ENCODE data around the gene CAPS. TPM values are rescaled to one million over a fixed set of nuclear protein-coding genes. Genes with fewer than 3 reads are reported as not detected.

Gene CAPS
- total RNA-seq, 1 experiment from 2014 or later, result 2.4 TPM

DNA sequence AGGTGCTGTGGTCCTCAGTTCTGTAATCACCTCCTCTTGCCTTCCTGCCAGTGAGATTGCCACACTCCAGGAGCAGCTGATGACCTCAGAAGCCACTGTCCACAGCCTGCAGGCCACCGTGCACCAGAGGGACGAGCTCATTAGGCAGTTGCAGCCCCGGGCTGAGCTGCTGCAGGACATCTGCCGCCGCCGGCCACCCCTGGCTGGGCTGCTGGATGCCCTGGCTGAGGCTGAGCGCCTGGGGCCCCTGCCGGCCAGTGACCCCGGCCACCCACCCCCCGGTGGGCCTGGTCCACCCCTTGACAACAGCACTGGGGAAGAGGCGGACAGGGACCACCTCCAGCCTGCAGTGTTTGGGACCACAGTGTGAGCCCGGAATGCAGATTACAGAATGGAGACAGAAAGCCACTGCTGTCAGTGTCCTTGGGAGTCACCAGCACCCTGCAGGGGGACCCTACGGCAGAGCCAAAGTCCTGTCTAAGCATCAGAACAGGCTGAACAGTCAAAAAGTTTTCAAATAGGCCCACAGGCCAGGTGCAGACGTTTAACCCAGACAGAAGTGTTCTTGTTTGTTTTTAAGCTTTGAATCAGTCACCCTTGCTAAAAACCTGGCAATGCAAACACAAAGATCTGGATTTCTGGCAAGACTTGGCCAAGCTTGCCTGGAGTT, 5.1 kb upstream of the CAPS start:
- DNase-seq (ENCODE audit: low read depth), result no peak

DNA sequence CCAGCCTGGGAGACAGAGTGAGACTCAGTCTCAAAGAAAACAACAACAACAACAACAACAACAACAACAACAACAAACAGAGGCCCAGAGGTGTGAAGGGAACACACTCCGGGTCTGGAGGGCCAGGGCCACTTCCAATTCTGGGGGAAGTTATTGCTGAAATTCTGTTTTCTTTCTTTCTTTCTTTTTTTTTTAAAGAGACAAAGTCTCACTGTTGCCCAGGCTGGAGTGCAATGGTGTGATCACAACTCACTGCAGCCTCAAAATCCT, 3.5 kb upstream of the CAPS start:
- no peak for DNase-seq (ENCODE audit: low read depth)

- DNase-seq (ENCODE audit: low read depth), result no peak
Observed at GRCh38 chr19:5911366-5911765, 2.7 kb upstream of the CAPS start.

- no peak for DNase-seq (ENCODE audit: low read depth)
Observed at GRCh38 chr19:5914358-5914774, 312 bp downstream of the CAPS start.

DNA sequence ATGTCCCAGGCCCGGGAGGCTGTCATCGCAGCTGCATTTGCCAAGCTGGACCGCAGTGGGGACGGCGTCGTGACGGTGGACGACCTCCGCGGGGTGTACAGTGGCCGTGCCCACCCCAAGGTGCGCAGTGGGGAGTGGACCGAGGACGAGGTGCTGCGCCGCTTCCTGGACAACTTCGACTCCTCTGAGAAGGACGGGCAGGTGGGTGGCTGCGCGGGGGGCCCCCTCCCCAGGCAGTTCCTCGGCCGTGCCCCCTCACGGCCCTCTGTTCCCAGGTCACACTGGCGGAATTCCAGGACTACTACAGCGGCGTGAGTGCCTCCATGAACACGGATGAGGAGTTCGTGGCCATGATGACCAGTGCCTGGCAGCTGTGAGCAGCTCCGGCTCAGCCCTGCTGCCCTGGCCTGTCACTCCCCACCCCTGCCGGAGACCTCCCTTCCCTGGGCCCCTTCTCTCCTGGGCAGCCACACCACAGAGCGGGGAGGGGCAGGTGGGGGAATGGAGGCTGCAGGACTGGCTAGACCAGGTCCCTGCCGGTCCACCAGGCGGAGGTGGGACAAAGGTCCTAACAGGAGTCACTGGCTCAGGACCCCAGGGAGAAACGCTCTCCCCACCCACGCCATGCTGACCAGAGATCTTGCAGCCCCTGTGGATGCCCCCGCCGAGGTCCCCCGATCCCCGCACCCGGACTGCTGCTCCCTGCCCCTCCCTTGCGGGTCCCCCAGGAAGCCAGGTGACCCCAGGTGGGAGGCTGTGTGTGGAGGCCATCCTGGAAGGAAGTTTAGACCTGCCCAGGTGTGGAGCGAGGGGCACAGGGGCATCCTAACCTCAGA, 1.1 kb downstream of the CAPS start:
- DNase-seq (ENCODE audit: low read depth), result no peak

- no peak for DNase-seq (ENCODE audit: low read depth)
Observed at GRCh38 chr19:5915782-5916165, 1.7 kb downstream of the CAPS start.

DNA sequence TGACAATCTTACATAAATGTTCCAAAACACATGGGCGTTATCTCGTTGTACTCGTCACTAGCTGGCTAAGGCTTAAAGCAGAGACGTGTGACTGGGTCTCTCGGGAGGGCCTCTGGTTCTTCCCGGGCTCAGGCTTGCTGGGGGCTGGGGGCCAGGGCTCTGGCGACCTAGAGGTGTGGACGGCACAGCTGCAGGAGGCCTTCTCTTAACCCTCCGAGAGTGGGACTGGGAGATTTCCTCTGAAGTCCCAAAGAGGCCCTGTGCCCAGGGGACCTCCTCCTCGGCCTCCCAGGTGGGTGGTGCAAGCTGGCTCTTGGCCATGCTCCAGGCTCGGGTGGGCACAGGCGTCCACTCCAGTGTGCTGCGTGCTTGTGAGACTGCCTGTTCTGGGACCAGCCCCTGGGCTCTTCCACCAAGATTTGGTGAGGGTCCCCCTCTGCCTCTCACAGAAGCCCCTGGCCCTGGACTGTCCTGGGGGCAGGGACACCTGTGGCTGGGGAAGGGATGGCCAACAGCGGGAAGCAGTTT, 2.2 kb downstream of the CAPS start:
- DNase-seq (ENCODE audit: low read depth), result no peak

GRCh38 chr19:5917431-5918107, 3.5 kb downstream of the CAPS start:
- DNase-seq (ENCODE audit: low read depth), result no peak

DNA sequence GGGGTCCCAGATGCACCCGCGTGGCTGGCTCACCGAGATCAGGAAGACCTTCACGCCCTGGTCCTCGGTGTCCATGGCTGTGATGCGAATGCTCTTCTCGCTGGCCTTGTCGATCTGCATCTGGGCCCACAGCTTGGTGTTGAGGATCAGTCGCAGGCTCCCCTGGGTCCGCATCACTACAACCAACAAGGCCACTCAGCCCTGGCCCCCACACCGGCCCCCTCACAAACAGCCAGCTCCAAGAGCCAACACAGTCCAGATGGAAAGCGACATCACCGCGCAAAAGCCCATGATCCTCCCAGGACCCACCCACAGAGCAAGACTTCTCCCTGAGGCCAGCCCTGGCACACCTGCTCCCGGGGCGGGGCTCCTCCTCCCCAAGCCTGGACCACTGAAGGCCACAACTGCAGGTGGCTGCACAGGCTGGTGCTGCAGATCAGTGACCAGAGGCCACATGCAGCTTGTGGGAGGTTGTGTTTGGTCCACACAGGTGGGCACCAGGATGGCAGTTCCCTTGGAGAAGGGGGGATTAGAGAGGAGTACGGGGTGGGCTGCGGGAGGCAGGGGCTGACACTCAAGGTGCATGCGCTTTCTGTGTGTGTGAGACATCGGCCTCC, 4.5 kb downstream of the CAPS start:
- no peak for DNase-seq (ENCODE audit: low read depth)

GRCh38 chr19:5921516-5922160, 7.6 kb downstream of the CAPS start:
- DNase-seq (ENCODE audit: low read depth), result no peak

- DNase-seq (ENCODE audit: low read depth), result no peak
Observed at GRCh38 chr19:5922161-5922545, 8.1 kb downstream of the CAPS start.

GRCh38 chr19:5923356-5923755, 9.3 kb downstream of the CAPS start:
- no peak for DNase-seq (ENCODE audit: low read depth)

DNA sequence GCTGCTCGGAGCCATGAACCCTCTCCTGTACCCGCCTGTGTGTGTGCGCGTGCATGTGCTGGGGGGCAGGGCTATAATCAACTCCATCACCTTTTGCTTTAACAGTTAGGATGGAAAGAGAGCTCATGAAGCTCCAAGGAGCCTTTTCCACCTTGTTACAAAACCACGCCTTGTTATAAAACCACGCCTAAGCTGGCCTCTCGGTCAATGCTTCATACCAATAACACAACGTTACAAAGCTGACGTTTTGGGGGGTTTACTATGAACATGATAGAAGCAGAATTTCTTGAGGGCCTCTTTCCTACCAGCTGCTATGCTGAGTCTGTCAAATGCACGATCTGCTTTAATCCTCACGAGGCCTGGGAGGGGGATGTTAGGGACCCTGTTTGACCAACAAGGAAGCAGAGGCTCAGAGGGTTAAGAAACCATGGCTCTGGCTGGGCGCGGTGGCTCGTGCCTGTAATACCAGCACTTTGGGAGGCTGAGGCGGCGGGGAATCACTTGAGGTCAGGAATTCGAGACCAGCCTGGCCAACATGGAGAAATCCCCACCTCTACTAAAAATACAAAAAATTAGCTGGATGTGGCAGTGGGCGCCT, 11.9 kb downstream of the CAPS start:
- DNase-seq (ENCODE audit: low read depth), result no peak

GRCh38 chr19:5926641-5927440, 12.8 kb downstream of the CAPS start:
- DNase-seq (ENCODE audit: low read depth), result peak; percentile 86

DNA sequence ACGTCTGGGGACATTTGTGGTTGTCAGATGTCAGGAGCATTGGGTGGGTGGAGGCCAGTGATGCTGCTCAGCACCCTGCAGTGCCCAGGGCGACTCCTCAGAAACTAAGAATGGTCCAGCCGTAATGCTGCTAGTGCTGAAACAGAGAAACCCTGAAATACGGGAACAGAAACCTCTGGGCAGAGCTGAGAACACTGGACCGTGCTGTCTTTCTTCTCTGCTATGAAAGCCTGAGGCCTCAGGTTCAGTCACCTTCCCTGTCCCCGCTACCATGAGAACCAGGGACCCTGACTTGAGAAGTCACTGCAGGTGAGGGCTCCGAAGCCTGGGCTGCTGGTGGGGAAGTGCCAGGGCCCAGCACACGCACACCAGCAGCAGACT, 13.4 kb downstream of the CAPS start:
- no peak for DNase-seq (ENCODE audit: low read depth)

- DNase-seq (ENCODE audit: low read depth), result no peak
Observed at GRCh38 chr19:5929179-5929578, 15.1 kb downstream of the CAPS start.

DNA sequence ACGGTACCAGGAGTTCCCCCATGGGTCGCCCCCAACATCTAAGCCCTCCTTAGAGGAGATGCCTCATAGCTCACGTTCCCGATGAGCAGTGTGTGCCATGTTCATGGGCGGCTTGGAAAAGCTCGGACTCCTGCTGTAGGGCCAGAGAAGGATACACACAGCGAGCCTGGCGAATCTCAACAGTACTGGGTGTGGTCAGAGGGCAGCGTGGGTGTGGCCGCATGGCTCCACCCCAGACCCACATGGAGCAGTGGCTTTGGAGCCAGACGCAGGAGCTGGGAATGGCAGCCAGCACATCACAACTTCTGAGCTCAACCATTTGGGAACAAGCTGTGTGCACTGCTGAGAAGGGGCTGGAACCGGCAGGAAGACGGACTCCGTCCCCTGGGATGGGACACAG, 15.6 kb downstream of the CAPS start:
- DNase-seq (ENCODE audit: low read depth), result no peak

GRCh38 chr19:5931251-5931650, 17.2 kb downstream of the CAPS start:
- DNase-seq (ENCODE audit: low read depth), result no peak

DNA sequence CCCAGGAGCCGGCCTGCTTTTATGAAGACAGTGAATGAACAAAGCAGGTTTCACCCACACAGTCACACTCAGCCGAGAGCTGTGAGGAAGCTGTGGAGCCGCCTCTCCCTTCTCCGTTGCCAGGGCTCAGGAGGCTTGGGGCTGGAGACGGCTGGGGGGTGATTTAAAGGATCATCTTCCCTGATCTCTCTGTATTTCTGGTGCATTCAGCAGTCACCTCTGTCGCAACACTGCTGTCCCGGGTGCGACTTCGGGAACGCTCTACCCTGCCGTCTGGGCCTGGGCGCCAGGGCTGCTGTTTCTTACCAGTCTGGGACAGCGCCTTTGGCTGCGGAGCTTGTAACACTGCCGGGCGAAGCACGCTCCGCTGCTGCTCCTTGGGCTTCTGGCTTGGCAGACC, 18.1 kb downstream of the CAPS start:
- no peak for DNase-seq (ENCODE audit: low read depth)

- DNase-seq (ENCODE audit: low read depth), result no peak
Observed at GRCh38 chr19:5932609-5933262, 18.7 kb downstream of the CAPS start.

Data from LHCN-M2 (cell line).